Activated T-cell treated with anti-CD3 and anti-CD28 coated beads, Interleukin-2, amount 50 U/mL, for 1 hour (primary cell): Measurements from ENCODE around the gene IFNA6.

Experiments
- DNase-seq: peaks from one replicate; pipeline ENCODE4 v3.0.0-alpha.2; 2020

The IFNA6 gene

DNA sequence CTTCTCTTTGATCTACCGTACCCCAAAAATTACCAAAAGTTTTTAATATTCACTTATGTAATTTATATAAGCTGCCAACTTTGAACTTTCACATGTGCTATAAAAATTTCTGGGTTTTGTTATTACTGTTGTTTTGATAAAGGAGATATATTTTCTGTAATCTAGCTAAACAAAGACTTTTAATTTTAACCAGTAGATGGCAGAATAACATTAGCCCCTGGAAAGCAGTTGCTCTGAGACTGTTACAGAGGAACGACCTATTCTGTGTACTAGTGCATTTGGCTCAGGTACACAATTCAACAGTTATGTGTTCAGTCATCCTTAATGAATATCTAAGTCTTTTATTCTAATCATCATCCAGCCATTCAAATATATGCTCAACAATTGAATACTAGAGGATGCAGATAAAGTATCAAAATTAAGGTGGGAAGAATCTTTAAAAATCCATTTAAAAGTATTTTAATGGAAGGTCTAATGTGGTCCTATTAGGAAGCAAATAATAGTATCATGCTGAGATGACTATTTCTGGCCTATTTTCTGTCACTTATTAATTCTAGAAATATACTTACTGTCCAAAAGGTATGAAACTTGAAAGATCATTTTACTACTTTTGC lies 24.1 kb downstream of the IFNA6 start:
- no peak for DNase-seq

DNA sequence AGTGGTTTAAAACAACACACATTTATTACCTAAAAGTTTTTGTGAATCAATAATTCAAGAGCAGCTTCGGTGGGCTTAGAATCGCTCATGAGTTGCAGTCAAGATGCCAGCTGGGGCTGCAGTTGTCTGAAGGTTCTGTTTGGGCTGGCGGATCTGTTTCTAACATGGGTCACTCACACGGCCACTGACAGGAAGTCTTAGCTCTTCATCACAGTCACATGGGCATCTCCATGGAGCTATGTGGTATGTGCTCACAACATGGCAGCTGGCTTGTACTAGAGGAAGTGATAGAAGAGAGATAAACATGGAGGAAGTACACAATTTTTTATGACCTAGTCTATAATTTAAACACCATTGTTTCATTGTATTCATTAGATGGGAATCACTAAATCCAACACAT lies 26.6 kb downstream of the IFNA6 start:
- DNase-seq, result no peak

DNA sequence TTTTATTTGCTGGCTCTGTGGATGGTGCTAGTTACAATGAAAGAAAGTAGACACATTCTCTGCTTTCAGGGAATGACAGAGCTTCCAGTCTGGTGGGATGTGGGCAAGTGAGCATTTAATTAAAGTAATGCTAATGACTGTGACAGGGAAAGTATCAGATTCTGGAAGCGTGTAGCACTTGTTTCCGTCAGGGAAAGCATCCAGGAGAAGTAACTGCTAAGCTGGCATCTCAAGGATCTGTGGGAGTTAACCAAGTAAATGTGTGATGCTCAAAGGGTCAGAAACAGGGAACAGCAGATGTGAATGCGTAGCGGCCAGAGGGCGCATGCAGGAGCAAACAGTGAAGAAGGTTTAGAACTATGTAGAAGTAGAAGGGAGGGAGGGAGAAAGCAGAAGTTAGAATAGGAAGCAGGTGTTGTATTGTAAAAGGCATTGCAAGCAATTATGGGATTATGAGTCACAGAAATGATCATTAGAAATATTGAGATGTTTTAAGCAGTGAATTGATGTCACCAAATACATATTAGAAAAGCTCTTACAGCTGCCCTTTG lies 27.7 kb downstream of the IFNA6 start:
- no peak for DNase-seq

DNA sequence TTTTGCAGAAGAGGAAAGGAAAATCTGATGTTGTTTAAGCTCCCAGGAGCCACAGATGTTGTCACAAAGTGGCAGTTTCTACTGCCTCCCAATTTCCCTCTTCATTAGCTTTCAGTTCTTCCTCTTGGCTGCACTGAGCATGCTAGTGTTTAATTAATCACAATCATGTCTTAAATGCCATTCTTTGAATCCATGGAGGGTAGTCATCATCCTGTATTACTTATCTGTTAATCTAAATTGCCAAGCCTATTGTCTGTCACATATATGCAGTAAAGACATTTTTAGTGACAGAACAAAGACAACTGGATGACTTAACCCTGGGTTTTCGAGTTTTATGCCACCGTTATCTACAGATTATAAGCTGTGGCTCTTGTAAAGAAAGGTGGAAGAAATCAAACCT lies 30.2 kb downstream of the IFNA6 start:
- DNase-seq, result no peak

DNA sequence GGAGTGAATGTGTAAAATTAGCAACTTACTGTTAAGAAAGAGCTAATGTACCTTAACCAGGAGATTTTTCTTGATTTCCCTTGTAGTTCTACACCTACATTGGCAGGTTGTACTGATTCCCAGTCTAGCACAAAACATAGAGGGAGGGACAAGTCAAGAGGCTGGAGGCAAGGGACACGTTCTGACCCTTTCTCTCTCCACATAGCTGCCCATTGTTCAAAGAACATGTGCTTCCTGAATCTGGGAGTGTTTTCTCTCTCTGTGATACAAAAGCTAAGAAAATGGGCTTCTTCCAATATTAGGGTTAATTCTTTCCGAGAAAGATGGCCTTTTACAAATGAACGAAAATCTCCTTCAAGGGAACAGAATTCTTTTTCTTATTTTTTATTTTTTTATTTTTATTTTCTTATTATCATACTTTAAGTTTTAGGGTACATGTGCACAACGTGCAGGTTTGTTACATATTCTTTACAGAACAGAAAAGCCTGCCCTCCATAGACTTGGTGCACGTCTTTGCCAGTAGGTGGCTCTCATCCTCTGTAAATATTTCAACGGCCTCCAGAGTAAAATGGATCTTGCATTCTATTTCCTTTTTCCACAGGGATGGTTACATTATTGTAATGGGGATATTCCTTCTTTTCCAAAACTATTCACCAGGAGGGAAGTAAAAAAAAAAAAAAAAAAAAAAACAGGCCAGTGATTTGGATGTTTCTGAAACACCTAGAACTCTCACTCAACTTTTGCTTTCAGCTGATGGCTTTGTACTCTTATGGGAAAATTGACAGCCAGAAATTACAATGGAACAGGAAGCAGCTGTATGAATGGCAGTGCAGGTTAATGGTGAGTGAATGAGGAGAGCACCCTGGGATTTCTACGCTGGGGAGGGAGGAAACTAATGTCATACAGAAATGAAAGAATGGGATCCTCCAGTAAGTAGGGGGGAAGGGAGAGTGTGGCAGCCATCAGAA lies 32.4 kb downstream of the IFNA6 start:
- DNase-seq, result no peak

DNA sequence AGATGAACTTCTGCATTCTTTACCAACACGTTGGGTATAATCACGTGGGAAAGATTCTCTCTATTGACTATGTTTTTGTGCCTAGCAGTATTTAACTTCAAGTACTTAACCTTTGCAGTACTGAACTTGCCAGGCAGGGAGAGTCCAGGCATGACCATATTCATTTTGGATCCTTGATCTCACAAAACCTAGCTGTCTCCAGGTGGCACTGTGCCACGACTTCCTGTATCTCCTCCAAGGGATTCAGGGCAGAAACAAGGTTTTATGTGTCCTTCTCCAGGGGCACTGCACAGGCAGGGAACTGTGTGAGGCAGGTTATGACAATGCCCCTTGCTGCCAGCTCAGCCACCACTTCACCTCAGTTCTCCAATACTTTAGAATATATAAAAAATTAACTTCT lies 33.8 kb downstream of the IFNA6 start:
- no peak for DNase-seq

DNA sequence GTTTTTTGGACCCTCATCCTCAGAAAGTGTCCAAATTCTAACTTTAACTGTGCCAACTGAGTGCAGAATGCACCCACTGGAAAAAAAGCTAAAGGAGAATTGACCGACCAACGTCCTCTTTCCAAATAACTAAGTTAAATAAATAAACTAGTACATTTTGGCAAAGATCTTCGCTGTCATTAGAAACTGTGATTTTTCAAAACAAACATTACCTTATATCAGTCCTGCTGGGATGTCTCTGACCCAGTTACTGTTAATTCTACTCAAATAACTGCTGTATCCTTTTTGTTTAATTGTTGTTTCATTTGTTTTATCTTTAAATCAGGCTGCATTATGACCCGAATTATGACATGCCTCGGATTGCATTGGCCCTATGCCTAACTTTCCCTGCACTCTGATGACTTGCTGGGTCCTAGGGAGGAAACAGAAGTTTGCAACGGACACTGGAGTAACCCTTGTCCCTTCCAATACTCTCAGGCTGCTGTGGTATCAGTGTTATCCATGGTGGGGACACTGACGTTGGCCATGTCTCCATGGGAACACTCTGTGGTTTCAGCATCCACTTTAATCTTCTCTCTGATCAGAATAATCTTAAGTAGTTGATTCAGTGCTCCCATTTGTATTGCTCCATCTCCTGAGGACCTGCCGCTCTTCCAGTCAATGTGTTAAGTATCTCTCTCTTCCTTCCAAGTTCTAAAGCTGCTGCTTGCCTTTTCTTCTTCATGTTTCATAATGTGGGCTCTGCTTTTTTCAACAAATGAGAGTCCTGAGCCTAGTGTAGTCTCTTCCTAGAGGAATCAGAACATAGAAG lies 34.5 kb downstream of the IFNA6 start:
- no peak for DNase-seq

DNA sequence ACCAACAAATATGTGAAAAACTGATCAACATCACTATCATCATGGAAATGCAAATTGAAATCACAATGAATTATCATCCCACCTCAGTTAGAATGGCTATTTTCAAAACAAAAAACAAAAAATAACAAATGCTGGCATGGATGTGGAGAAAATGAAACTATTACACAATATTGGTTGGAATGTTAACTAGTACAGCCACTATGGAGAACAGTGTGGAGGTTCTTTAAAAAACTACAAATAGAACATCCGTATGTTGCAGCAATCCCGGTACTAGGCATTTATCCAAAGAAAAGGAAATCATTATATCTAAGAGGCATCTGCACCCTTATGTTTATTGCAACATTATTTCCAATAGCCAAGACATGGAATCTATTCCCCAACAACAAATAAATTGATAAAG lies 36.5 kb downstream of the IFNA6 start:
- no peak for DNase-seq

DNA sequence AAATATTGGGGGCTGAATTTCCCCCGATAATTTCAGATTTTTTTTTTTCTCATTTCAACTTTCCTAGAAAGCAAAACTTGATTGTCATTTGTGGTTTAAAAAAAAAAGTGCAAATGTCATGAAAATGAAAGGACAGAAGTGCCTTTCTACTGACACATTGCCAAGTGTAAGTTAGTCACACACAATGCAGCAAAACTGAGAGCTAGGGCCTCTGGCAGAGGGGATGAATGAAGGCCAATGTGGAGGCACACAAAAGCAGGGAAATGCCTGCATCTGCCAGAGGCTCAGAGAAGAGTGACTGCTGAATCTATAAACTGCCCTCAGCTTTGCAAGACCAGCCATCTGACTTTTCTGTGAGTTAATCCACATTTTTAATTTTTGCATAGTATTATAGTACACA lies 38.8 kb downstream of the IFNA6 start:
- no peak for DNase-seq

DNA sequence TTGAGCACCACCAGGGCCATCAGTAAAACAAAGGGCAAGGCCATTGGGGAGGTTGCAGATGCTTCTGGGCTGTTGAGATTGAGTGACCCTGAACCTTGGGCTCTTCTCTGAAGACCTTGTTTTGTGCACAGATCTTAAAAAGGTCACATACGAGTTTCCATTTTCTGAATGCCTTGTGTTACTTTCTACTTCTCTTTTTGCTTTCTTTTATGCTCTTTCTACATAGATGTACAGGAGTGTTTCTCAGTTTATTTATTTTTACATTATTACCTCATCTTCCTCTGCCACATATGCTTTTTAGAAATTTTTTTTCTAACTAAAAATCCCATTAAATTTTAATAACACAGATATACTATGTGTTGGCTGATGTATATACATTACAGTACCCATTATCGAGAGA lies 45.5 kb downstream of the IFNA6 start, which contains the start of gene IFNA5:
IFNA5 (minus strand) TSS at position 101 of the 400 bp plus-strand sequence; CDS start at position 44, 57 bp downstream.
- no peak for DNase-seq
